KMS-11 (cell line): Measurements from ENCODE around the gene CADM4.

ENCODE experiments used
- H2AFZ ChIP-seq: fragments of 200-600 bp; sonication (generic); 2 replicates; pipeline ENCODE4 v1.6.1; 2016; ENCODE audit warnings: antibody characterized with exemption, mixed run types, low read depth
- H3K27ac ChIP-seq: fragments of 200-600 bp; sonication (generic); 2 replicates; pipeline ENCODE4 v1.6.1; 2016; ENCODE audit warnings: mild to moderate bottlenecking, mixed run types
- H3K27me3 ChIP-seq: fragments of 200-600 bp; sonication (generic); 2 replicates; pipeline ENCODE4 v1.6.1; 2017; ENCODE audit warnings: mild to moderate bottlenecking, low read depth, mixed run types, moderate library complexity; ENCODE audit not compliant: insufficient read depth
- H3K36me3 ChIP-seq: fragments of 200-600 bp; sonication (generic); 2 replicates; pipeline ENCODE4 v1.6.1; 2017; ENCODE audit warnings: mild to moderate bottlenecking, mixed run types; ENCODE audit not compliant: insufficient read depth
- H3K4me1 ChIP-seq: fragments of 200-600 bp; sonication (generic); 2 replicates; pipeline ENCODE4 v1.6.1; 2016; ENCODE audit warnings: mild to moderate bottlenecking, low read depth, mixed run types; ENCODE audit not compliant: poor library complexity, severe bottlenecking
- H3K4me2 ChIP-seq: fragments of 200-600 bp; sonication (generic); 2 replicates; pipeline ENCODE4 v1.7.0; 2016; ENCODE audit warnings: mild to moderate bottlenecking, mixed run types
- H3K4me3 ChIP-seq: fragments of 200-600 bp; sonication (generic); IDR thresholded peaks from 2 replicates; pipeline ENCODE4 v1.6.1; 2017; ENCODE audit warnings: low read depth, low read length, mixed read lengths; ENCODE audit not compliant: insufficient read depth
- H3K79me2 ChIP-seq: fragments of 200-600 bp; sonication (generic); 2 replicates; pipeline ENCODE4 v1.6.1; 2016; ENCODE audit warnings: low read depth, mixed run types; ENCODE audit not compliant: insufficient read depth
- H3K9ac ChIP-seq: fragments of 200-600 bp; sonication (generic); 2 replicates; pipeline ENCODE4 v1.6.1; 2016; ENCODE audit warnings: mild to moderate bottlenecking, mixed run types
- H4K20me1 ChIP-seq: fragments of 200-600 bp; sonication (generic); 2 replicates; pipeline ENCODE4 v1.6.1; 2016; ENCODE audit warnings: mild to moderate bottlenecking, mixed run types; ENCODE audit not compliant: insufficient read depth
- TF ChIP-seq, protein P1 (sequence below): fragments of 200-600 bp; sonication (generic); conservative IDR thresholded peaks from 2 replicates; pipeline ENCODE4 v1.6.1; 2017; ENCODE audit warnings: low read depth, mild to moderate bottlenecking, antibody characterized with exemption, low read length, moderate library complexity, mixed read lengths

The CADM4 gene

DNA sequence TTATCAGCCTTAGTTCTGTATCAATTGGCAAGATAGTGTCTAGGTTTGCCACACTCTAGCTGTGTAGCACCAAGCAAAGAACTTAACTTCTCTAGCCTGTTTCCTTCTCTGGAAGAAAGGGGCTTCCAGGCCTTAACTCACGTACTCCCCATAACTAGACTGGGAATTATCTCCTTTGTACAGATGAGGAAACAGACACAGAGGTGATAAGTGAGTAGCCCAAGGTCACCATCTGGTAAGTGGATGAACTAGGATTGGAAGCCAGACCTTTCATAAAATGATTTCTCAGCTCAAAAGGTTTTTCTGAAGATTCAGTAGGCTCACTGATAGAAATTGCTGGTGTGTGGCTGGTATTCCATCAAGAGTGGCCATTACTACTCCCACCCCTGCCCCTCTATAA is 23.3 kb downstream of the CADM4 start:
- Histone ChIP-seq H3K4me1 (peaks cover 12% of the 10 kb centered on the region), H3K4me2 (no peak overlapping the region), H3K4me3 (no peak overlapping the region), H3K79me2 (peaks cover 13% of the 10 kb centered on the region; the same call in 1 of the 2 replicates), H3K27ac (no peak overlapping the region), H2AFZ (no peak overlapping the region), H3K36me3 (no peaks in the 10 kb centered on the region; the same call in 1 of the 2 replicates), H3K9ac (no peak overlapping the region), H4K20me1 (no peaks in the 10 kb centered on the region), H3K27me3 (no peaks in the 10 kb centered on the region)
- TF ChIP-seq, protein P1, sequence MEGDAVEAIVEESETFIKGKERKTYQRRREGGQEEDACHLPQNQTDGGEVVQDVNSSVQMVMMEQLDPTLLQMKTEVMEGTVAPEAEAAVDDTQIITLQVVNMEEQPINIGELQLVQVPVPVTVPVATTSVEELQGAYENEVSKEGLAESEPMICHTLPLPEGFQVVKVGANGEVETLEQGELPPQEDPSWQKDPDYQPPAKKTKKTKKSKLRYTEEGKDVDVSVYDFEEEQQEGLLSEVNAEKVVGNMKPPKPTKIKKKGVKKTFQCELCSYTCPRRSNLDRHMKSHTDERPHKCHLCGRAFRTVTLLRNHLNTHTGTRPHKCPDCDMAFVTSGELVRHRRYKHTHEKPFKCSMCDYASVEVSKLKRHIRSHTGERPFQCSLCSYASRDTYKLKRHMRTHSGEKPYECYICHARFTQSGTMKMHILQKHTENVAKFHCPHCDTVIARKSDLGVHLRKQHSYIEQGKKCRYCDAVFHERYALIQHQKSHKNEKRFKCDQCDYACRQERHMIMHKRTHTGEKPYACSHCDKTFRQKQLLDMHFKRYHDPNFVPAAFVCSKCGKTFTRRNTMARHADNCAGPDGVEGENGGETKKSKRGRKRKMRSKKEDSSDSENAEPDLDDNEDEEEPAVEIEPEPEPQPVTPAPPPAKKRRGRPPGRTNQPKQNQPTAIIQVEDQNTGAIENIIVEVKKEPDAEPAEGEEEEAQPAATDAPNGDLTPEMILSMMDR: no peak

GRCh38 chr19:43612374-43612773 is 27.3 kb downstream of the CADM4 start:
- no peaks in the 10 kb centered on the region for H3K4me1 ChIP-seq
- H3K27ac ChIP-seq: no peak overlapping the region
- H3K27me3 ChIP-seq: no peaks in the 10 kb centered on the region
- TF ChIP-seq, protein P1: no peak
- peaks cover 1% of the 10 kb centered on the region; the same call in 1 of the 2 replicates for H3K79me2 ChIP-seq
- no peak overlapping the region for H2AFZ ChIP-seq
- H3K4me3 ChIP-seq: no peak overlapping the region
- no peaks in the 10 kb centered on the region; the same call in 1 of the 2 replicates for H3K36me3 ChIP-seq
- no peaks in the 10 kb centered on the region for H4K20me1 ChIP-seq
- no peak overlapping the region for H3K4me2 ChIP-seq
- H3K9ac ChIP-seq: no peak overlapping the region

DNA sequence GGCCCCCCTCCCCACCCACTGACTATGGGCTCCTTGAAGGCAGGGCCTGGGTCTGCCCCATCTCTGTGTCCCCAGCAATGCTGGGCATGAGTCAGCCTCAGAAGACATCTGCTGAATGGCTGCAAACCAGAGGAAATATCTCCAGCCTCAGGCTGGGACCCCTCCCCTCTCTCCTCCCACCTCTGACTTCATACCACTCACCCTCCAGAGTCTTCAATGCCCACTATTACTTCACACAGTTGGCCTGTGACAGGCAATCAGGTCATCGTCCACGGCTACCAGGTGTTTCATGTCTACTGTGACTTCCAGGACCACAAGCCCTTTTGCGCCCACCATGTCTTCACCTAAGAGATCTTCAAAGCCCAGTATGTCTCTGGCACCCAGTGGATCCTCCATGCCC is 27.9 kb downstream of the CADM4 start, which contains the start of gene SRRM5:
TSS of gene SRRM5 (plus strand) at position 301 of the 400 bp plus-strand sequence. CDS start at position 335, 34 bp downstream.
- Histone ChIP-seq H3K4me3 (no peak within 1 kb of the TSS), H2AFZ (no peak within 1 kb of the TSS), H3K27ac (no peak within 1 kb of the TSS), H3K4me1 (no peaks in the 10 kb centered on the region), H3K27me3 (no peaks in the 10 kb centered on the region), H3K79me2 (no peaks in the 10 kb centered on the region; the same call in 1 of the 2 replicates), H3K36me3 (no peaks in the 10 kb centered on the region; the same call in 1 of the 2 replicates), H4K20me1 (no peaks in the 10 kb centered on the region), H3K9ac (no peak within 1 kb of the TSS), H3K4me2 (no peak within 1 kb of the TSS)
- TF ChIP-seq, protein P1: no peak

DNA sequence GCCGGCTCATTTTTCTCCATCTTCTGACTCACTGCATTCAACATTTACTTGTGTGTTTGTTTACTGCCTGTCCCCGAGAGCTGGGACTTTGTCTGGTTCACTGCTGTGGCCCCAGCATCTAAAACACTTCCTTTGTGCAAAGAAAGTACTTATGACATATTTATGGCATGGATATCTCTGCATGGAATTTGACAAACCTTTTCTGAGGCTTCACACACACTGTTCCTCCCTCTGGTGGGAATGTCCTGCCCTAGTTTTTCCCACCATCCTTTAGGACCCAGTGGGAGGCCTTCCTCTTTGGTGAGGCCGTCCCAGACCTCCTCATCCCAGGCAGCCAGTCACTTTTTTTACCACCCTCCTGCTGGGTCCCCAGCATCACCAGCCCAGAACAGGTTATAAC is 29.2 kb downstream of the CADM4 start:
- Histone ChIP-seq H3K4me1 (no peaks in the 10 kb centered on the region), H3K9ac (no peak overlapping the region), H3K27ac (no peak overlapping the region), H3K36me3 (no peaks in the 10 kb centered on the region; the same call in 1 of the 2 replicates), H3K27me3 (no peaks in the 10 kb centered on the region), H4K20me1 (no peaks in the 10 kb centered on the region), H3K4me3 (no peak overlapping the region), H2AFZ (no peak overlapping the region), H3K79me2 (no peaks in the 10 kb centered on the region; the same call in 1 of the 2 replicates), H3K4me2 (no peak overlapping the region)
- TF ChIP-seq, protein P1: no peak
